ENCODE data around the gene CYB561D1.

Gene CYB561D1

GRCh38 chr1:109466125-109466451 is 27.8 kb upstream of the CYB561D1 start:
- no peaks in the 10 kb centered on the region for H3K27me3 ChIP-seq (ENCODE audit: insufficient read depth, low read length)
- TF ChIP-seq CTCF (IDR thresholded peaks at IDR 0.05; ENCODE audit: low read length) (no peak), EZH2 (IDR thresholded peaks at IDR 0.05; ENCODE audit: borderline replicate concordance, low read length) (no peak)
- H3K36me3 ChIP-seq (ENCODE audit: insufficient read depth, low read length) = no peaks in the 10 kb centered on the region
- no peaks in the 10 kb centered on the region for H3K4me1 ChIP-seq (ENCODE audit: insufficient read depth, low read length, severe bottlenecking)
- no peak overlapping the region for H3K9ac ChIP-seq (ENCODE audit: low read length)
- no peak overlapping the region for H3K4me3 ChIP-seq (ENCODE audit: low read depth, low read length, poor library complexity, severe bottlenecking)
- H2AFZ ChIP-seq (ENCODE audit: low read length) = no peak overlapping the region
- H3K9me3 ChIP-seq (ENCODE audit: low read length) = no peaks in the 10 kb centered on the region
- no peaks in the 10 kb centered on the region for H3K79me2 ChIP-seq (ENCODE audit: insufficient read depth, low read length)
- H3F3A ChIP-seq (ENCODE audit: insufficient read depth, low read length) = no peaks in the 10 kb centered on the region
- H3K27ac ChIP-seq (ENCODE audit: low read depth, low read length, poor library complexity, severe bottlenecking) = no peak overlapping the region
- H4K20me1 ChIP-seq (ENCODE audit: insufficient read depth, low read length) = no peaks in the 10 kb centered on the region
- no peaks in the 10 kb centered on the region for H3K9me2 ChIP-seq (ENCODE audit: low read depth, low read length)
- H3K4me2 ChIP-seq (ENCODE audit: low read length) = no peak overlapping the region

DNA sequence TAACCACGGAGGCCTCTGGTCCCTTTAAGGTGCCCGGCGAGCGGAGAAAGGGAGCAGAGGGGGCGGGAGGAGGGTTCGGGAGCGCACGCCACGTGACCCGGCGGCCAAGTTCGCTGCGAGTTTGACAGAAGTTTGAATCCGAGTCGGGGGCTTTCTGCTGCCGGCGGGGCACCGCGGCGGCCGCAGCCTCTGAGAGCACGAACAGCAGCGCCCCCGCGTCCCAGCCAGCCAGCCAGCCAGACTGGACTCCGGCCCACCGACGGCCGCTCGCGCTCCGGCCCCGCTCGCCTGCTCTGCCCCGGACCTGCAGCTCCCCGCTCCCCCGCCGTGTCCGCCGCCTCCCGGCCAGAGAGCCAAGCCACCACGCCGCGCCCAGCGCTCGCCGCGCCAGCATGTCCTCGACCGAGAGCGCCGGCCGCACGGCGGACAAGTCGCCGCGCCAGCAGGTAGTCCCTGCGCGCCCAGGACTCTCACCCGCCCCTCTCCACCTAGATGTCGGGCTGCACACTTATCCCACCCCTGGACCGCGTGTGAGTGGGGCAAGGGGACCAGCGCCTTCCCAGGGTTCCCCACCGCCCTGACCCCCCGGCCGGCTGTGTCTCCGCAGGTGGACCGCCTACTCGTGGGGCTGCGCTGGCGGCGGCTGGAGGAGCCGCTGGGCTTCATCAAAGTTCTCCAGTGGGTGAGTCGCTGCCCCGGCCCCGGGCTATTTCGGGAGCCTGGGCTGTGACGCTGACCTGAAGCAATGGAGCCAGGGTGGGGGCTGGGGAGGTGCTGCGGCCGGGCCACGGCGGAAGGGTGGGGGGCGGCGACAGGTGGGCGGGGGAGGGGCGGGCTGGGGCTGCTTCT is 27.2 kb upstream of the CYB561D1 start, which contains the start of gene SYPL2:
Gene SYPL2, plus strand, starts transcription at position 95 of the 849 bp plus-strand sequence. Its CDS starts 298 bp downstream, at position 393.
- H3K4me1 ChIP-seq (ENCODE audit: insufficient read depth, low read length, severe bottlenecking) = no peaks in the 10 kb centered on the region
- no peak within 1 kb of the TSS for H2AFZ ChIP-seq (ENCODE audit: low read length)
- no peak within 1 kb of the TSS for H3K4me2 ChIP-seq (ENCODE audit: low read length)
- TF ChIP-seq EZH2 (IDR thresholded peaks at IDR 0.05; ENCODE audit: borderline replicate concordance, low read length) (no peak), CTCF (IDR thresholded peaks at IDR 0.05; ENCODE audit: low read length) (no peak)
- no peaks in the 10 kb centered on the region for H3K27me3 ChIP-seq (ENCODE audit: insufficient read depth, low read length)
- H3K4me3 ChIP-seq (ENCODE audit: low read depth, low read length, poor library complexity, severe bottlenecking) = no peak within 1 kb of the TSS
- no peaks in the 10 kb centered on the region for H3K79me2 ChIP-seq (ENCODE audit: insufficient read depth, low read length)
- H3F3A ChIP-seq (ENCODE audit: insufficient read depth, low read length) = no peaks in the 10 kb centered on the region
- no peak within 1 kb of the TSS for H3K27ac ChIP-seq (ENCODE audit: low read depth, low read length, poor library complexity, severe bottlenecking)
- no peak within 1 kb of the TSS for H3K9ac ChIP-seq (ENCODE audit: low read length)
- no peaks in the 10 kb centered on the region for H3K9me3 ChIP-seq (ENCODE audit: low read length)
- no peaks in the 10 kb centered on the region for H3K36me3 ChIP-seq (ENCODE audit: insufficient read depth, low read length)
- H4K20me1 ChIP-seq (ENCODE audit: insufficient read depth, low read length) = no peaks in the 10 kb centered on the region
- H3K9me2 ChIP-seq (ENCODE audit: low read depth, low read length) = no peaks in the 10 kb centered on the region

DNA sequence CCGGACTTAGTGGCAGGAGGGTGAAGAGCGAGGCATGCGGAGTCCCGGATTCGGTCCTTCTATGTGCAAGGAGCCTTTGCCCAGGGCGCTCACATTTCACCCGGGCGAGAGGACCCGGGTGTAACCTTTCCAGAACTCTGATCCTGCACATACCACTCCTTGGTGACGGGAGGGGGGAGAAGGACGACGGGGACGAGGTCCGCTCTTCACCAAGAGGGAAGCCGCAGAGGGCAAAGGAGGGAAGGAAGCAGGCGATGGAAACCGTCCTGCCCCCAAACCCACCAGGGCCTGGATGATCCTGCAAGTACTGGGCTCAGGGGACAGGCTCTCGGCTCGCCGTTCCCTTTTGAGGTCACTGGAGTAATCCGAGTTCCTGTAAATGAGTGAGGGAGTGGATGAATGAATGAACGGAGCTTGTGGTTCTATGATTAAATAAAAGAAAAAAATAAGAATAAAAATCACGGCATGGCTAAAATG is 26.6 kb upstream of the CYB561D1 start:
- Histone ChIP-seq H3K79me2 (ENCODE audit: insufficient read depth, low read length) (no peaks in the 10 kb centered on the region), H3K4me1 (ENCODE audit: insufficient read depth, low read length, severe bottlenecking) (no peaks in the 10 kb centered on the region), H3K4me2 (ENCODE audit: low read length) (no peak overlapping the region), H3K9ac (ENCODE audit: low read length) (no peak overlapping the region), H3K36me3 (ENCODE audit: insufficient read depth, low read length) (no peaks in the 10 kb centered on the region), H2AFZ (ENCODE audit: low read length) (no peak overlapping the region), H4K20me1 (ENCODE audit: insufficient read depth, low read length) (no peaks in the 10 kb centered on the region), H3K4me3 (ENCODE audit: low read depth, low read length, poor library complexity, severe bottlenecking) (no peak overlapping the region), H3K9me2 (ENCODE audit: low read depth, low read length) (no peaks in the 10 kb centered on the region), H3F3A (ENCODE audit: insufficient read depth, low read length) (no peaks in the 10 kb centered on the region), H3K27ac (ENCODE audit: low read depth, low read length, poor library complexity, severe bottlenecking) (no peak overlapping the region), H3K27me3 (ENCODE audit: insufficient read depth, low read length) (no peaks in the 10 kb centered on the region), H3K9me3 (ENCODE audit: low read length) (no peaks in the 10 kb centered on the region)
- no peak for TF ChIP-seq CTCF (IDR thresholded peaks at IDR 0.05; ENCODE audit: low read length)
- TF ChIP-seq EZH2 (IDR thresholded peaks at IDR 0.05; ENCODE audit: borderline replicate concordance, low read length) = no peak
